ENCODE data around the gene RTP3.
"Not testable (repeated sequence)": the region's sequence is repeated elsewhere in the genome, so short reads cannot be mapped to it uniquely, and the experiment has no call there.

Gene RTP3

GRCh38 chr3:46489381-46489780, 8.4 kb upstream of the RTP3 start:
- TF ChIP-seq CTCF (IDR thresholded peaks at IDR 0.05; ENCODE audit: insufficient read depth, low read length, poor library complexity, severe bottlenecking): no peak
- H3K36me3 ChIP-seq (ENCODE audit: control insufficient read depth, insufficient read depth, low read length): no peaks in the 10 kb centered on the region
- H3K27me3 ChIP-seq (replicated peaks; ENCODE audit: control insufficient read depth, insufficient read depth, low read length): no peaks in the 10 kb centered on the region
- H3K4me3 ChIP-seq (replicated peaks; ENCODE audit: low read depth, low read length): no peak overlapping the region
- no peak for DNase-seq (ENCODE audit: extremely low read depth, insufficient read length)

GRCh38 chr3:46489875-46490274, 7.9 kb upstream of the RTP3 start:
- Histone ChIP-seq H3K36me3 (ENCODE audit: control insufficient read depth, insufficient read depth, low read length) (no peaks in the 10 kb centered on the region), H3K4me3 (replicated peaks; ENCODE audit: low read depth, low read length) (no peak overlapping the region), H3K27me3 (replicated peaks; ENCODE audit: control insufficient read depth, insufficient read depth, low read length) (no peaks in the 10 kb centered on the region)
- TF ChIP-seq CTCF (IDR thresholded peaks at IDR 0.05; ENCODE audit: insufficient read depth, low read length, poor library complexity, severe bottlenecking): no peak
- DNase-seq (ENCODE audit: extremely low read depth, insufficient read length): no peak

- no peak overlapping the region for H3K4me3 ChIP-seq (replicated peaks; ENCODE audit: low read depth, low read length)
- no peak for TF ChIP-seq CTCF (IDR thresholded peaks at IDR 0.05; ENCODE audit: insufficient read depth, low read length, poor library complexity, severe bottlenecking)
- H3K36me3 ChIP-seq (ENCODE audit: control insufficient read depth, insufficient read depth, low read length): no peaks in the 10 kb centered on the region
- no peaks in the 10 kb centered on the region for H3K27me3 ChIP-seq (replicated peaks; ENCODE audit: control insufficient read depth, insufficient read depth, low read length)
- DNase-seq (ENCODE audit: extremely low read depth, insufficient read length): no peak
Measured at GRCh38 chr3:46490338-46491084, 7.3 kb upstream of the RTP3 start.

- no peak for DNase-seq (ENCODE audit: extremely low read depth, insufficient read length)
- no peaks in the 10 kb centered on the region for H3K36me3 ChIP-seq (ENCODE audit: control insufficient read depth, insufficient read depth, low read length)
- no peak overlapping the region for H3K4me3 ChIP-seq (replicated peaks; ENCODE audit: low read depth, low read length)
- TF ChIP-seq CTCF (IDR thresholded peaks at IDR 0.05; ENCODE audit: insufficient read depth, low read length, poor library complexity, severe bottlenecking): no peak
- H3K27me3 ChIP-seq (replicated peaks; ENCODE audit: control insufficient read depth, insufficient read depth, low read length): no peaks in the 10 kb centered on the region
Measured at GRCh38 chr3:46491089-46492070, 6.4 kb upstream of the RTP3 start.

- TF ChIP-seq CTCF (IDR thresholded peaks at IDR 0.05; ENCODE audit: insufficient read depth, low read length, poor library complexity, severe bottlenecking): no peak
- DNase-seq (ENCODE audit: extremely low read depth, insufficient read length): no peak
- no peaks in the 10 kb centered on the region for H3K36me3 ChIP-seq (ENCODE audit: control insufficient read depth, insufficient read depth, low read length)
- H3K4me3 ChIP-seq (replicated peaks; ENCODE audit: low read depth, low read length): no peak overlapping the region
- H3K27me3 ChIP-seq (replicated peaks; ENCODE audit: control insufficient read depth, insufficient read depth, low read length): no peaks in the 10 kb centered on the region
Measured at GRCh38 chr3:46492890-46493547, 4.8 kb upstream of the RTP3 start.

GRCh38 chr3:46494491-46494890, 3.3 kb upstream of the RTP3 start:
- DNase-seq (ENCODE audit: extremely low read depth, insufficient read length); H3K27me3 ChIP-seq (replicated peaks; ENCODE audit: control insufficient read depth, insufficient read depth, low read length); H3K4me3 ChIP-seq (replicated peaks; ENCODE audit: low read depth, low read length); H3K36me3 ChIP-seq (ENCODE audit: control insufficient read depth, insufficient read depth, low read length): not testable (repeated sequence)
